Neuron (in vitro differentiated cells): Measurements from ENCODE around the gene RPTN.

Experiments used
- H2AFZ ChIP-seq: one replicate; pipeline ENCODE4 v1.6.1; 2013; ENCODE audit warnings: low read depth, mild to moderate bottlenecking, inconsistent platforms, low read length, moderate library complexity
- H3K27me3 ChIP-seq: one replicate; pipeline ENCODE4 v1.6.1; 2013; ENCODE audit warnings: low read length; ENCODE audit not compliant: insufficient read depth
- H3K36me3 ChIP-seq: one replicate; pipeline ENCODE4 v1.6.1; 2013; ENCODE audit warnings: low read length; ENCODE audit not compliant: insufficient read depth
- H3K4me1 ChIP-seq: one replicate; pipeline ENCODE4 v1.6.1; 2013; ENCODE audit warnings: low read length; ENCODE audit not compliant: insufficient read depth
- H3K4me3 ChIP-seq: 2 replicates; pipeline ENCODE4 v1.5.1; 2013; ENCODE audit warnings: mild to moderate bottlenecking, low read length, moderate library complexity
- H3K9me3 ChIP-seq: one replicate; pipeline ENCODE4 v1.6.1; 2013; ENCODE audit warnings: low read length

RPTN gene

GRCh38 chr1:152182431-152182830 lies 23.4 kb upstream of the RPTN start:
- no peaks in the 10 kb centered on the region for H3K9me3 ChIP-seq
- H2AFZ ChIP-seq, result no peak overlapping the region
- H3K4me3 ChIP-seq, result no peak overlapping the region
- H3K27me3 ChIP-seq, result no peaks in the 10 kb centered on the region
- H3K36me3 ChIP-seq, result no peaks in the 10 kb centered on the region
- H3K4me1 ChIP-seq, result no peaks in the 10 kb centered on the region

- H3K27me3 ChIP-seq, result no peaks in the 10 kb centered on the region
- no peaks in the 10 kb centered on the region for H3K4me1 ChIP-seq
- H2AFZ ChIP-seq, result no peak overlapping the region
- H3K9me3 ChIP-seq, result no peaks in the 10 kb centered on the region
- no peaks in the 10 kb centered on the region for H3K36me3 ChIP-seq
- no peak overlapping the region for H3K4me3 ChIP-seq
These were observed 20.5 kb upstream of the RPTN start for GRCh38 chr1:152179566-152179965.

- Histone ChIP-seq H3K4me3 (no peak overlapping the region), H2AFZ (no peak overlapping the region), H3K27me3 (no peaks in the 10 kb centered on the region), H3K9me3 (no peaks in the 10 kb centered on the region), H3K4me1 (no peaks in the 10 kb centered on the region), H3K36me3 (no peaks in the 10 kb centered on the region)
These were observed 11.4 kb upstream of the RPTN start for GRCh38 chr1:152170287-152170905.

- Histone ChIP-seq H3K4me3 (no peak overlapping the region), H3K4me1 (no peaks in the 10 kb centered on the region), H3K27me3 (no peaks in the 10 kb centered on the region), H3K9me3 (no peaks in the 10 kb centered on the region), H2AFZ (no peak overlapping the region), H3K36me3 (no peaks in the 10 kb centered on the region)
These were observed 10.5 kb upstream of the RPTN start for GRCh38 chr1:152169366-152170025.

- Histone ChIP-seq H3K9me3 (no peaks in the 10 kb centered on the region), H2AFZ (no peak overlapping the region), H3K36me3 (no peaks in the 10 kb centered on the region), H3K4me3 (no peak overlapping the region), H3K27me3 (no peaks in the 10 kb centered on the region), H3K4me1 (no peaks in the 10 kb centered on the region)
These were observed 9.5 kb upstream of the RPTN start for GRCh38 chr1:152168535-152168868.

- Histone ChIP-seq H3K9me3 (no peaks in the 10 kb centered on the region), H3K27me3 (no peaks in the 10 kb centered on the region), H2AFZ (no peak overlapping the region), H3K4me1 (no peaks in the 10 kb centered on the region), H3K4me3 (no peak overlapping the region), H3K36me3 (no peaks in the 10 kb centered on the region)
These were observed 9.0 kb upstream of the RPTN start for GRCh38 chr1:152167835-152168534.

GRCh38 chr1:152166966-152167365 lies 7.9 kb upstream of the RPTN start:
- Histone ChIP-seq H2AFZ (no peak overlapping the region), H3K4me3 (no peak overlapping the region), H3K36me3 (no peaks in the 10 kb centered on the region), H3K4me1 (no peaks in the 10 kb centered on the region), H3K9me3 (no peaks in the 10 kb centered on the region), H3K27me3 (no peaks in the 10 kb centered on the region)

- Histone ChIP-seq H3K9me3 (no peaks in the 10 kb centered on the region), H3K4me3 (no peak overlapping the region), H3K4me1 (no peaks in the 10 kb centered on the region), H3K27me3 (no peaks in the 10 kb centered on the region), H2AFZ (no peak overlapping the region), H3K36me3 (no peaks in the 10 kb centered on the region)
These were observed 6.5 kb upstream of the RPTN start for GRCh38 chr1:152165286-152166077.

GRCh38 chr1:152164517-152165136 lies 5.6 kb upstream of the RPTN start:
- Histone ChIP-seq H3K9me3 (no peaks in the 10 kb centered on the region), H3K4me1 (no peaks in the 10 kb centered on the region), H3K36me3 (no peaks in the 10 kb centered on the region), H3K27me3 (no peaks in the 10 kb centered on the region), H2AFZ (no peak overlapping the region), H3K4me3 (no peak overlapping the region)

GRCh38 chr1:152162792-152163463 lies 3.9 kb upstream of the RPTN start:
- H3K9me3 ChIP-seq, result no peaks in the 10 kb centered on the region
- no peaks in the 10 kb centered on the region for H3K27me3 ChIP-seq
- H3K36me3 ChIP-seq, result no peaks in the 10 kb centered on the region
- H2AFZ ChIP-seq, result no peak overlapping the region
- no peak overlapping the region for H3K4me3 ChIP-seq
- H3K4me1 ChIP-seq, result no peaks in the 10 kb centered on the region

GRCh38 chr1:152160576-152160975 lies 1.5 kb upstream of the RPTN start:
- Histone ChIP-seq H3K9me3 (no peaks in the 10 kb centered on the region), H3K36me3 (no peaks in the 10 kb centered on the region), H3K4me3 (no peak overlapping the region), H3K27me3 (no peaks in the 10 kb centered on the region), H3K4me1 (no peaks in the 10 kb centered on the region), H2AFZ (no peak overlapping the region)

GRCh38 chr1:152153996-152154395 lies 5.0 kb downstream of the RPTN start:
- Histone ChIP-seq H3K4me1 (no peaks in the 10 kb centered on the region), H3K36me3 (no peaks in the 10 kb centered on the region), H2AFZ (no peak overlapping the region), H3K27me3 (no peaks in the 10 kb centered on the region), H3K4me3 (no peak overlapping the region), H3K9me3 (no peaks in the 10 kb centered on the region)
